Measurements from ENCODE around the gene PEG3.
A peak's percentile ranks its signal among the peaks of the same experiment; 100 is the strongest.
"Not testable (repeated sequence)": the region's sequence is repeated elsewhere in the genome, so short reads cannot be mapped to it uniquely, and the experiment has no call there.

Gene PEG3

GRCh38 chr19:56840451-56841192 lies at the start of gene PEG3, which contains the start of gene ZIM2:
TSS of gene PEG3 (minus strand) at chr19:56840726. CDS start at chr19:56824655, 16,071 bp downstream.
TSS of gene ZIM2 (minus strand) at chr19:56840726. CDS start at chr19:56824277, 16,449 bp downstream.
- DNase-seq = no peak

GRCh38 chr19:56885173-56885985 lies 44.9 kb upstream of the PEG3 start:
- DNase-seq = no peak

GRCh38 chr19:56884441-56884840 lies 43.9 kb upstream of the PEG3 start:
- no peak for DNase-seq

GRCh38 chr19:56880592-56881190 lies 40.2 kb upstream of the PEG3 start:
- DNase-seq = no peak

- DNase-seq = no peak
Observed at GRCh38 chr19:56877069-56877715, 36.7 kb upstream of the PEG3 start.

- DNase-seq = no peak
Observed at GRCh38 chr19:56875717-56876116, 35.2 kb upstream of the PEG3 start.

GRCh38 chr19:56874530-56874929 lies 34.0 kb upstream of the PEG3 start:
- DNase-seq = no peak

GRCh38 chr19:56873493-56873892 lies 33.0 kb upstream of the PEG3 start:
- no peak for DNase-seq

GRCh38 chr19:56869886-56870285 lies 29.4 kb upstream of the PEG3 start:
- DNase-seq = no peak

GRCh38 chr19:56868446-56868845 lies 27.9 kb upstream of the PEG3 start:
- no peak for DNase-seq

- DNase-seq = no peak
Observed at GRCh38 chr19:56866538-56866937, 26.0 kb upstream of the PEG3 start.

GRCh38 chr19:56864443-56865125 lies 24.1 kb upstream of the PEG3 start:
- DNase-seq = peak; percentile 1

GRCh38 chr19:56862741-56863140 lies 22.2 kb upstream of the PEG3 start:
- DNase-seq = peak; percentile 36

GRCh38 chr19:56860409-56860808 lies 19.9 kb upstream of the PEG3 start:
- not testable (repeated sequence) for DNase-seq

- DNase-seq = no peak
Observed at GRCh38 chr19:56858026-56858425, 17.5 kb upstream of the PEG3 start.

- no peak for DNase-seq
Observed at GRCh38 chr19:56856822-56857221, 16.3 kb upstream of the PEG3 start.

- DNase-seq = not testable (repeated sequence)
Observed at GRCh38 chr19:56852361-56852760, 11.8 kb upstream of the PEG3 start.

- DNase-seq = no peak
Observed at GRCh38 chr19:56848166-56848565, 7.6 kb upstream of the PEG3 start.

GRCh38 chr19:56842412-56842811 lies 1.9 kb upstream of the PEG3 start:
- no peak for DNase-seq

- no peak for DNase-seq
Observed at GRCh38 chr19:56841193-56841543, 642 bp upstream of the PEG3 start.

GRCh38 chr19:56839652-56840450 lies 675 bp downstream of the PEG3 start:
- DNase-seq = no peak
